IMR-90 (cell line): Measurements from ENCODE around the gene RASGRF2. TPM values are rescaled to one million over a fixed set of nuclear protein-coding genes. Genes with fewer than 3 reads are reported as not detected.

ENCODE experiments used
- ATAC-seq: fragments of 200-7000 bp; cut with Tn5 transposase; 2 replicates; pipeline ENCODE4 v1.9.1; 2020; ENCODE audit warnings: low read depth, mild to moderate bottlenecking, moderate library complexity
- BruUV-seq: library from RNA; stranded (reverse); fragments of 400-500 nt; replicated peaks from 2 replicates; lab custom pipeline; 2021; lab: Mats Ljungman, UMichigan
- CTCF ChIA-PET: fragments of 300-600 bp; formaldehyde crosslinking; extraction: SDS; loops from one replicate; lab custom pipeline; 2021; ENCODE audit warnings: antibody characterized with exemption; lab: Yijun Ruan, JAX
- POLR2A ChIA-PET: fragments of 300-600 bp; sonication (Branson Sonifier 250); formaldehyde crosslinking; loops from one replicate; lab custom pipeline; 2022; ENCODE audit warnings: antibody characterized with exemption; ENCODE audit not compliant: unreplicated experiment; lab: Charles Lee
- DNase-seq: peaks from one replicate; pipeline ENCODE4 v3.0.0; 2013
- H2AFZ ChIP-seq: replicated peaks from 2 replicates; pipeline ENCODE3; 2013; ENCODE audit warnings: low read length, mild to moderate bottlenecking; ENCODE audit not compliant: poor library complexity
- H2AK5ac ChIP-seq: 2 replicates; pipeline ENCODE4 v1.6.1; 2013; ENCODE audit warnings: low read depth, low read length, inconsistent platforms
- H2AK9ac ChIP-seq: replicated peaks from 2 replicates; pipeline ENCODE3; 2013; ENCODE audit warnings: mild to moderate bottlenecking, low read depth, low read length, moderate library complexity; ENCODE audit not compliant: poor library complexity
- H2BK120ac ChIP-seq: 2 replicates; pipeline ENCODE4 v1.6.1; 2013; ENCODE audit warnings: low read depth, low read length, inconsistent platforms
- H2BK15ac ChIP-seq: 3 replicates; pipeline ENCODE4 v1.6.1; 2013; ENCODE audit warnings: low read depth, low read length, inconsistent platforms
- H2BK20ac ChIP-seq: 2 replicates; pipeline ENCODE4 v1.6.1; 2013; ENCODE audit warnings: low read depth, mild to moderate bottlenecking, inconsistent platforms, low read length, moderate library complexity
- H2BK5ac ChIP-seq: 2 replicates; pipeline ENCODE4 v1.6.1; 2013; ENCODE audit warnings: mild to moderate bottlenecking, low read depth, low read length, inconsistent platforms; ENCODE audit not compliant: poor library complexity, severe bottlenecking
- H3K14ac ChIP-seq: replicated peaks from 2 replicates; pipeline ENCODE4 v1.6.1; 2013; ENCODE audit warnings: low read depth, low read length, inconsistent platforms
- H3K18ac ChIP-seq: 2 replicates; pipeline ENCODE4 v1.6.1; 2013; ENCODE audit warnings: low read depth, low read length, control low read depth
- H3K23ac ChIP-seq: 2 replicates; pipeline ENCODE4 v1.6.1; 2013; ENCODE audit warnings: low read depth, low read length, inconsistent platforms
- H3K27ac ChIP-seq: 2 replicates; pipeline ENCODE4 v1.5.1; 2013; ENCODE audit warnings: mild to moderate bottlenecking, control low read depth, low read length; ENCODE audit not compliant: insufficient read depth
- H3K27me3 ChIP-seq: 2 replicates; pipeline ENCODE4 v1.6.1; 2013; ENCODE audit warnings: low read length; ENCODE audit not compliant: control insufficient read depth, insufficient read depth
- H3K36me3 ChIP-seq: 2 replicates; pipeline ENCODE4 v1.6.1; 2013; ENCODE audit warnings: low read length, mixed read lengths; ENCODE audit not compliant: control insufficient read depth, insufficient read depth
- H3K4ac ChIP-seq: 2 replicates; pipeline ENCODE4 v1.6.1; 2013; ENCODE audit warnings: low read depth, low read length, inconsistent platforms
- H3K4me1 ChIP-seq: 2 replicates; pipeline ENCODE4 v1.6.1; 2013; ENCODE audit warnings: low read length, mixed read lengths; ENCODE audit not compliant: control insufficient read depth, insufficient read depth
- H3K4me2 ChIP-seq: 2 replicates; pipeline ENCODE4 v1.6.1; 2013; ENCODE audit warnings: low read depth, mild to moderate bottlenecking, control low read depth, low read length, moderate library complexity
- H3K4me3 ChIP-seq: 2 replicates; pipeline ENCODE4 v1.5.1; 2013; ENCODE audit warnings: low read depth, mild to moderate bottlenecking, control low read depth, low read length, moderate library complexity; ENCODE audit not compliant: insufficient read depth
- H3K56ac ChIP-seq: 2 replicates; pipeline ENCODE4 v1.6.1; 2013; ENCODE audit warnings: low read length, inconsistent platforms; ENCODE audit not compliant: insufficient read depth; ENCODE audit errors: extremely low read depth
- H3K79me1 ChIP-seq, 2 experiments: 2 replicates each; pipeline ENCODE4 v1.6.1; 2013; ENCODE audit warnings: low read length in 2 of 2, inconsistent platforms in 1 of 2, low read depth in 1 of 2
- H3K9ac ChIP-seq: 2 replicates; pipeline ENCODE4 v1.6.1; 2013; ENCODE audit warnings: low read depth, low read length, control low read depth
- H3K9me1 ChIP-seq: 2 replicates; pipeline ENCODE4 v1.6.1; 2013; ENCODE audit warnings: low read length, inconsistent platforms; ENCODE audit not compliant: insufficient read depth
- H3K9me3 ChIP-seq: 2 replicates; pipeline ENCODE4 v1.6.1; 2013; ENCODE audit warnings: low read length; ENCODE audit not compliant: control insufficient read depth, insufficient read depth
- H4K20me1 ChIP-seq: 2 replicates; pipeline ENCODE4 v1.6.1; 2013; ENCODE audit warnings: low read length, inconsistent platforms; ENCODE audit not compliant: insufficient read depth
- H4K5ac ChIP-seq: 2 replicates; pipeline ENCODE4 v1.6.1; 2013; ENCODE audit warnings: mild to moderate bottlenecking, low read depth, low read length, control low read depth
- H4K8ac ChIP-seq, 2 experiments: 2 replicates each; pipeline ENCODE4 v1.6.1; 2013; ENCODE audit warnings: low read depth in 2 of 2, low read length in 2 of 2, control low read depth in 1 of 2, inconsistent platforms in 1 of 2
- H4K91ac ChIP-seq: 2 replicates; pipeline ENCODE4 v1.6.1; 2013; ENCODE audit warnings: low read depth, low read length, inconsistent platforms; ENCODE audit not compliant: insufficient read depth
- BHLHE40 ChIP-seq: fragments of 150-350 bp; IDR thresholded peaks from 2 replicates; pipeline ENCODE4 v1.6.1; 2016; ENCODE audit warnings: mild to moderate bottlenecking, low read depth, low read length
- CHD1 ChIP-seq: IDR thresholded peaks from 2 replicates; pipeline ENCODE4 v1.6.1; 2012; ENCODE audit warnings: low read depth, low read length, improper control_type of control experiment
- FOS ChIP-seq: fragments of 150-350 bp; IDR thresholded peaks from 2 replicates; pipeline ENCODE4 v1.6.1; 2016; ENCODE audit warnings: low read depth, low read length
- MAFK ChIP-seq: IDR thresholded peaks from 2 replicates; pipeline ENCODE4 v1.6.1; 2012; ENCODE audit warnings: low read depth, low read length, improper control_type of control experiment
- SMC3 ChIP-seq: fragments of 150-350 bp; IDR thresholded peaks from 2 replicates; pipeline ENCODE4 v1.6.1; 2016; ENCODE audit warnings: low read depth, mild to moderate bottlenecking, antibody characterized with exemption, low read length, moderate library complexity
- WGBS, 2 experiments: methylation state at CpG; one replicate each; pipeline versions ENCODE4 v1.1.5 to v1.1.7; 2013; ENCODE audit warnings: missing lambda C conversion rate in 2 of 2; ENCODE audit not compliant: insufficient read length in 1 of 2; ENCODE audit errors: extremely low coverage in 2 of 2; 5-methylcytosine and 5-hydroxymethylcytosine counted together
- dilution Hi-C: fragments of 300-500 bp; cut with HindIII; formaldehyde crosslinking; loops from one replicate; pipeline ENCODE4 v1.14.3; 2018; ENCODE audit warnings: low sequenced_read_pairs; ENCODE audit not compliant: unreplicated experiment
- in situ Hi-C: fragments of 300-500 bp; cut with MboI; formaldehyde crosslinking; loops from 3 replicates; pipeline ENCODE4 v1.14.3; 2019; ENCODE audit warnings: low sequenced_read_pairs, inconsistent platforms, mixed read lengths
- intact Hi-C: fragments of 100-400 bp; cut with micrococcal nuclease; formaldehyde crosslinking; loops from 2 replicates; pipeline ENCODE4 v1.10.0; 2022
- polyA plus RNA-seq, 3 experiments: library from polyadenylated mRNA; depleted of rRNA; stranded (reverse); fragments of >200 nt; gene quantifications; 2 replicates each; pipeline ENCODE4 v1.2.3, GENCODE V29; 2012; ENCODE audit warnings: low replicate concordance in 1 of 3
- total RNA-seq: library from RNA; depleted of rRNA; stranded (reverse); fragments of >200 nt; gene quantifications from 2 replicates; pipeline ENCODE4 v1.2.3, GENCODE V29; 2012
- TF ChIP-seq, protein P1 (sequence below): conservative IDR thresholded peaks from 2 replicates; pipeline ENCODE4 v1.5.1; 2012; ENCODE audit warnings: mild to moderate bottlenecking, low read depth, low read length, improper control_type of control experiment

The RASGRF2 gene
- total and polyA plus RNA-seq, 2 of the 4 experiments (the other 2 are of a cell fraction), result 2.9 to 5.0 TPM

DNA sequence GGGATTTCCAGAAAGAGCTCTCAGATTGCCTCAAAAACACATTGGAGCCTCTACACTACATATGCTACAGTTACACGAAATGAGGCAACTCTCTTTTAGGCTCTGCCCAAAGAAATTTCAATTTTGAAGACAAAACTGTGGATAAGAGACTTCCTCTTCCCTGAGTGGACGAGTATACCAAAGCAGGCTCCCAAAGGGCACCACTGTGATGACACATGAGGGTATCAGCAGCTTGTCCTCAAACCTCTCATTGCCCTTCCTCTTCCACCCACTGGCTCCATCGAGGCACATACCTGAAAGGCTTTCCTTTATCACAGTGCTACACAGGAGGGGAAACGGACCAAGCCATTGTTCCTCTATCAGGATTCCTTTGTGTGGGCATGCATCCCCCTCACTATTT is 284.3 kb downstream of the RASGRF2 start:
- Histone ChIP-seq H3K56ac (no peak overlapping the region), H3K18ac (no peak overlapping the region), H3K9ac (no peak overlapping the region), H4K5ac (no peak overlapping the region), H2BK20ac (no peak overlapping the region), H4K91ac (no peak overlapping the region), H2AK5ac (no peak overlapping the region), H3K14ac (no peak overlapping the region), H2BK15ac (no peak overlapping the region), H3K4me2 (no peak overlapping the region), H2BK5ac (no peak overlapping the region), H2BK120ac (no peak overlapping the region), H3K9me3 (no peaks in the 10 kb centered on the region), H3K79me1 (peaks cover 4 to 9% of the 10 kb centered on the region in 2 experiments; a peak in 1 of 4 replicates), H3K23ac (no peak overlapping the region), H3K27ac (no peak overlapping the region), H3K36me3 (no peaks in the 10 kb centered on the region), H3K4me1 (peaks cover 5% of the 10 kb centered on the region), H3K27me3 (no peaks in the 10 kb centered on the region), H3K4me3 (no peak overlapping the region), H3K4ac (no peak overlapping the region), H3K9me1 (peaks cover 27% of the 10 kb centered on the region), H4K20me1 (no peaks in the 10 kb centered on the region), H4K8ac (no peak overlapping the region), H2AFZ (no peak overlapping the region), H2AK9ac (no peak overlapping the region)
- no CpG with 5 or more reads among the region's 4 CpGs for WGBS, 2 experiments
- dilution Hi-C loops (no loop called here), in situ Hi-C loops (no loop called here), intact Hi-C loops (loop anchor here (10.0 kb wide), 1 partner anchor 50 kb away; no protein-coding TSS in a partner anchor)
- ATAC-seq (no peak), DNase-seq (no peak)
- no TSS peak for BruUV-seq
- ChIA-PET CTCF (no interaction called here), POLR2A (no interaction called here)
- TF ChIP-seq BHLHE40 (no peak), CHD1 (no peak), FOS (no peak), MAFK (no peak), SMC3 (no peak)
- TF ChIP-seq, protein P1, sequence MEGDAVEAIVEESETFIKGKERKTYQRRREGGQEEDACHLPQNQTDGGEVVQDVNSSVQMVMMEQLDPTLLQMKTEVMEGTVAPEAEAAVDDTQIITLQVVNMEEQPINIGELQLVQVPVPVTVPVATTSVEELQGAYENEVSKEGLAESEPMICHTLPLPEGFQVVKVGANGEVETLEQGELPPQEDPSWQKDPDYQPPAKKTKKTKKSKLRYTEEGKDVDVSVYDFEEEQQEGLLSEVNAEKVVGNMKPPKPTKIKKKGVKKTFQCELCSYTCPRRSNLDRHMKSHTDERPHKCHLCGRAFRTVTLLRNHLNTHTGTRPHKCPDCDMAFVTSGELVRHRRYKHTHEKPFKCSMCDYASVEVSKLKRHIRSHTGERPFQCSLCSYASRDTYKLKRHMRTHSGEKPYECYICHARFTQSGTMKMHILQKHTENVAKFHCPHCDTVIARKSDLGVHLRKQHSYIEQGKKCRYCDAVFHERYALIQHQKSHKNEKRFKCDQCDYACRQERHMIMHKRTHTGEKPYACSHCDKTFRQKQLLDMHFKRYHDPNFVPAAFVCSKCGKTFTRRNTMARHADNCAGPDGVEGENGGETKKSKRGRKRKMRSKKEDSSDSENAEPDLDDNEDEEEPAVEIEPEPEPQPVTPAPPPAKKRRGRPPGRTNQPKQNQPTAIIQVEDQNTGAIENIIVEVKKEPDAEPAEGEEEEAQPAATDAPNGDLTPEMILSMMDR, result no peak
